Natural killer cell (primary cell): ENCODE measurements around the gene SNPH. TPM values are rescaled to one million over a fixed set of nuclear protein-coding genes. Genes with fewer than 3 reads are reported as not detected.
"Not testable (repeated sequence)": the region's sequence is repeated elsewhere in the genome, so short reads cannot be mapped to it uniquely, and the experiment has no call there.

ENCODE experiments used
- ATAC-seq, 3 donors: fragments of 150-1000 bp in 2 of 3; fragments of 200-7000 bp in 1 of 3; cut with Tn5 transposase; 1 replicate in 1 of 3; 2 replicates in 2 of 3; pipeline ENCODE4 v1.10.0; 2021; ENCODE audit warnings: mild to moderate bottlenecking in 2 of 3, moderate library complexity in 2 of 3
- DNase-seq, 2 donors: peaks; one replicate each; pipeline versions ENCODE4 v3.0.0 to v3.0.0-alpha.2; 2013 to 2021; ENCODE audit warnings: mixed read lengths in 1 of 2
- H3K27ac ChIP-seq: one replicate; pipeline ENCODE4 v1.5.1; 2013; ENCODE audit warnings: mild to moderate bottlenecking, low read length
- H3K27me3 ChIP-seq: one replicate; pipeline ENCODE4 v1.6.1; 2013; ENCODE audit warnings: low read length; ENCODE audit not compliant: control insufficient read depth, insufficient read depth
- H3K36me3 ChIP-seq: one replicate; pipeline ENCODE4 v1.6.1; 2013; ENCODE audit warnings: low read length; ENCODE audit not compliant: control insufficient read depth, insufficient read depth
- H3K4me1 ChIP-seq: one replicate; pipeline ENCODE4 v1.6.1; 2013; ENCODE audit warnings: low read length; ENCODE audit not compliant: control insufficient read depth, insufficient read depth
- H3K4me3 ChIP-seq: one replicate; pipeline ENCODE4 v1.5.1; 2013; ENCODE audit warnings: low read length
- H3K9me3 ChIP-seq: one replicate; pipeline ENCODE4 v1.6.1; 2013; ENCODE audit warnings: low read length; ENCODE audit not compliant: control insufficient read depth, insufficient read depth
- H3K27ac Mint-ChIP-seq, 2 donors: one replicate each; pipeline ENCODE4 v1.8.0; 2022; ENCODE audit warnings: mild to moderate bottlenecking in 2 of 2, mixed read lengths in 2 of 2, moderate library complexity in 1 of 2
- H3K27me3 Mint-ChIP-seq, 2 donors: one replicate each; pipeline ENCODE4 v1.8.0; 2022; ENCODE audit warnings: low read depth in 2 of 2, mixed read lengths in 2 of 2
- H3K36me3 Mint-ChIP-seq: one replicate; pipeline ENCODE4 v1.8.0; 2022; ENCODE audit warnings: mixed read lengths
- H3K4me1 Mint-ChIP-seq, 2 donors: one replicate each; pipeline ENCODE4 v1.8.0; 2022; ENCODE audit warnings: mixed read lengths in 2 of 2
- H3K4me3 Mint-ChIP-seq: one replicate; pipeline ENCODE4 v1.8.0; 2022; ENCODE audit warnings: mild to moderate bottlenecking, moderate library complexity, mixed read lengths
- H3K9me3 Mint-ChIP-seq, 2 donors: one replicate each; pipeline ENCODE4 v1.8.0; 2022; ENCODE audit warnings: mixed read lengths in 2 of 2
- whole genome bisulfite sequencing: methylation state at CpG from one replicate; pipeline ENCODE4 v1.1.7; 2013; ENCODE audit warnings: missing lambda C conversion rate; ENCODE audit not compliant: insufficient coverage; 5-methylcytosine and 5-hydroxymethylcytosine counted together
- intact Hi-C: fragments of 100-400 bp; cut with micrococcal nuclease; formaldehyde crosslinking; loops from one replicate; pipeline ENCODE4 v1.14.2; 2022
- total RNA-seq, 4 donors: library from RNA; stranded (reverse); fragments of 120-200 nt in 1 of 4; gene quantifications; one replicate each; pipeline versions ENCODE4 v1.2.3 to v1.2.4, GENCODE V29; 2013 to 2022
- TF ChIP-seq, protein P1 (sequence below): fragments of 200-600 bp; IDR thresholded peaks from one replicate; pipeline ENCODE4 v1.8.0; 2022; ENCODE audit warnings: antibody characterized with exemption

The SNPH gene
- total RNA-seq, result 1 to 10 TPM; 3.1 to 5.9 (median 5.8) TPM
- total RNA-seq (2013), result 2.9 TPM

DNA sequence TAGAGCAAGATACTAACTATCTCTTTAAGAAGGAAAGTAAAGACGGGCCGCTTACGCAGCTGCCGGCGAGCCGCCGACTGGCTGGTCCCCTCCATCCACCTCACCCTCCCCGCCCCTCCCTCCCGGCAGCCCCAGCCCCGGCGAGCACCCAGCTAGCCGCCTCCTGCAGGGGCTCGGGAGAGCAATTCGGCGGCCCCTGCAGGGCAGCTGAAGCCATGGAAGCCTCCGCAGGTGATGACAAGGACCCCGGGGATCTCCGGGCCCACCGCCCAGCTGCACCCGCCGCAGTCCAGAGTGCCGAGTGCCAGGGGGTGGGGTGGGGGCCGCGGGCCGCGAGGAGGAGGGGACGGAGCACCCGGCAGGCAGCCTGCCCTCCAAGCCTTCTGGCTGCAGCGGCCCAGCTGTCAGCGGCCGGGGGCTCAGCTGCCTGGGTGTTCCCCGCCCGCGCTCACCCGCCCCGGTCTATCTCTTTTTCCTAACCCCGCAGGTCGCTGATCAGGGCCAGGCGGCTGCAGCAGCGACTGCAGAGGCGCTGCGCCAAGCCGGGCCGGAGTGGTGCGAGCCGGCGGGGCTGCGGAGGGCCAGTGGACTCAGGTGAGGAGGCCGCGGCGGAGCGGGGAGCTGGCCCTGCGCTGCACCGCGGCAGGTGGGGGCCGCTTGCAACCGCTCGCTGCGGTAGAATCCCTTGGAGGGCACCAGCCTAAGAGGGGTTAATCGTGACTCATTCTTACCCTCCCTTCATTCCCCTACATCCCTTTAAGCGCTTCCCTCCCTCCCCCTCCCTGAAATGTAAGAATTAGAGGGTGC, at the start of gene SNPH:
Gene SNPH, plus strand, starts transcription at position 128 of the 807 bp plus-strand sequence. CDS start 29,946 bp downstream, outside the sequence.
- no peaks in the 10 kb centered on the region for H3K9me3 ChIP-seq
- Mint-ChIP-seq H3K4me3 (peak within 1 kb of the TSS; percentile 94), H3K9me3 (no peaks in the 10 kb centered on the region), H3K27me3 (peaks cover 0 to 8% of the 10 kb centered on the region in 2 donors), H3K4me1 (peaks cover 22 to 32% of the 10 kb centered on the region in 2 donors), H3K27ac (peak within 1 kb of the TSS; percentile 87 to 92), H3K36me3 (no peaks in the 10 kb centered on the region)
- H3K4me3 ChIP-seq, result peak within 1 kb of the TSS; percentile 48
- H3K4me1 ChIP-seq, result peaks cover 13% of the 10 kb centered on the region
- DNase-seq, result peak; percentile 38 to 87
- peak within 1 kb of the TSS; percentile 58 for H3K27ac ChIP-seq
- TF ChIP-seq, protein P1, sequence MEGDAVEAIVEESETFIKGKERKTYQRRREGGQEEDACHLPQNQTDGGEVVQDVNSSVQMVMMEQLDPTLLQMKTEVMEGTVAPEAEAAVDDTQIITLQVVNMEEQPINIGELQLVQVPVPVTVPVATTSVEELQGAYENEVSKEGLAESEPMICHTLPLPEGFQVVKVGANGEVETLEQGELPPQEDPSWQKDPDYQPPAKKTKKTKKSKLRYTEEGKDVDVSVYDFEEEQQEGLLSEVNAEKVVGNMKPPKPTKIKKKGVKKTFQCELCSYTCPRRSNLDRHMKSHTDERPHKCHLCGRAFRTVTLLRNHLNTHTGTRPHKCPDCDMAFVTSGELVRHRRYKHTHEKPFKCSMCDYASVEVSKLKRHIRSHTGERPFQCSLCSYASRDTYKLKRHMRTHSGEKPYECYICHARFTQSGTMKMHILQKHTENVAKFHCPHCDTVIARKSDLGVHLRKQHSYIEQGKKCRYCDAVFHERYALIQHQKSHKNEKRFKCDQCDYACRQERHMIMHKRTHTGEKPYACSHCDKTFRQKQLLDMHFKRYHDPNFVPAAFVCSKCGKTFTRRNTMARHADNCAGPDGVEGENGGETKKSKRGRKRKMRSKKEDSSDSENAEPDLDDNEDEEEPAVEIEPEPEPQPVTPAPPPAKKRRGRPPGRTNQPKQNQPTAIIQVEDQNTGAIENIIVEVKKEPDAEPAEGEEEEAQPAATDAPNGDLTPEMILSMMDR, result no peak
- WGBS, result under 1% methylated on average over 59 of the region's 61 CpGs
- ATAC-seq, result peak; percentile 90 to 95 (median 95)
- no peaks in the 10 kb centered on the region for H3K36me3 ChIP-seq
- H3K27me3 ChIP-seq, result peaks cover 7% of the 10 kb centered on the region
- intact Hi-C loops, result no loop called here

DNA sequence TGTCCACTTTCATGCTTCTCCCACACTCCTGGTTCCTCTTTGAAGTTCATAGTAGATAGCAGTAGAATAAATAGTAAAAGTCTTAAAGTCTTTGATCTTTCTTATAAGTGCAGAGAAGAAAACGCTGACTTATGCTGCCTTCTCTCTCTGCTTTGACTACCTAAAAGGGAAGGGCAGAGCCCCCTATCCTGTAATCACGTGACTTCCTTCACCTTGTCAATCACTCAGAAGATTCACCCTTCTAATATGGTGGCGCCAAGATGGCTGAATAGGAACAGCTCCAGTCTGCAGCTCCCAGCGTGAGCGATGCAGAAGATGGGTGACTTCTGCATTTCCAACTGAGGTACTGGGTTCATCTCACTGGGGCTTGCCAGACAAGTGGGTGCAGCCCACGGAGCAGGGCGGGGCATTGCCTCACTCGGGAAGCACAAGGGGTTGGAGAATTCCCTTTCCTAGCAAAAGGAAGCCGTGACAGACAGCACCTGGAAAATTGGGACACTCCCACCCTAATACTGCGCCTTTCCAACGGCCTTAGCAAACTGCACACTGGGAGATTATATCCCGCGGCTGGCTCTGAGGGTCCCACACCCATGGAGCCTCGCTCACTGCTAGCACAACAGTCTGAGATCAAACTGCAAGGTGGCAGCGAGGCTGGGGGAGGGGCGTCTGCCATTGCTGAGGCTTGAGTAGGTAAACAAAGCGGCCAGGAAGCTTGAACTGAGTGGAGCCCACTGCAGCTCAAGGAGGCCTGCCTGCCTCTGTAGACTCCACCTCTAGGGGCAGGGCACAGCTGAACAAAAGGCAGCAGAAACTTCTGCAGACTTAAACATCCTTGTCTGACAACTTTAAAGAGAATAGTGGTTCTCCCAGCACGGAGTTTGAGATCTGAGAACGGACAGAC, 49.3 kb upstream of the SNPH start:
- H3K36me3 Mint-ChIP-seq, H3K4me3 Mint-ChIP-seq, H3K4me1 Mint-ChIP-seq, H3K27ac ChIP-seq, H3K36me3 ChIP-seq, H3K27ac Mint-ChIP-seq, DNase-seq, H3K9me3 ChIP-seq, H3K9me3 Mint-ChIP-seq, ATAC-seq, H3K4me1 ChIP-seq, H3K4me3 ChIP-seq, H3K27me3 ChIP-seq: not testable (repeated sequence)
- intact Hi-C loops, result loop anchor here (10.0 kb wide), 1 partner anchor 112 kb away; no protein-coding TSS in a partner anchor
- 84% methylated on average over 19 of the region's 19 CpGs for WGBS
- H3K27me3 Mint-ChIP-seq, result peaks cover 33 to 35% of the 10 kb centered on the region in 2 donors

GRCh38 chr20:1222750-1223149, 43.3 kb upstream of the SNPH start:
- H3K4me1 ChIP-seq, result peaks cover 18% of the 10 kb centered on the region
- H3K9me3 ChIP-seq, intact Hi-C loops, DNase-seq, H3K27me3 ChIP-seq, H3K4me3 ChIP-seq, H3K36me3 Mint-ChIP-seq, H3K27ac Mint-ChIP-seq, H3K36me3 ChIP-seq, H3K27ac ChIP-seq, ATAC-seq, H3K9me3 Mint-ChIP-seq: not testable (repeated sequence)
- WGBS, result 94% methylated on average over 2 of the region's 4 CpGs
- Mint-ChIP-seq H3K27me3 (peaks cover 10 to 20% of the 10 kb centered on the region in 2 donors), H3K4me1 (peaks cover 9 to 12% of the 10 kb centered on the region in 2 donors), H3K4me3 (peak overlapping the region; percentile 22)

- TF ChIP-seq, protein P1, result no peak
- Histone ChIP-seq H3K9me3 (no peaks in the 10 kb centered on the region), H3K4me1 (peaks cover 18% of the 10 kb centered on the region), H3K27ac (no peak overlapping the region), H3K4me3 (no peak overlapping the region), H3K27me3 (peaks cover 22% of the 10 kb centered on the region), H3K36me3 (no peaks in the 10 kb centered on the region)
- 91% methylated on average over 19 of the region's 20 CpGs for WGBS
- no peak overlapping the region for H3K27ac Mint-ChIP-seq
- no peak for ATAC-seq
- DNase-seq, result peak in 1 of 2 donors; percentile 48
- H3K4me3 Mint-ChIP-seq, result peak overlapping the region; percentile 68
- no peaks in the 10 kb centered on the region for H3K9me3 Mint-ChIP-seq
- intact Hi-C loops, result no loop called here
- H3K27me3 Mint-ChIP-seq, result peaks cover 18% of the 10 kb centered on the region in 2 donors
- peaks cover 9 to 12% of the 10 kb centered on the region in 2 donors for H3K4me1 Mint-ChIP-seq
- H3K36me3 Mint-ChIP-seq, result no peaks in the 10 kb centered on the region
Measured at GRCh38 chr20:1224205-1224890, 41.7 kb upstream of the SNPH start.
